Measurements from ENCODE around the gene PTPN14.

The PTPN14 gene

DNA sequence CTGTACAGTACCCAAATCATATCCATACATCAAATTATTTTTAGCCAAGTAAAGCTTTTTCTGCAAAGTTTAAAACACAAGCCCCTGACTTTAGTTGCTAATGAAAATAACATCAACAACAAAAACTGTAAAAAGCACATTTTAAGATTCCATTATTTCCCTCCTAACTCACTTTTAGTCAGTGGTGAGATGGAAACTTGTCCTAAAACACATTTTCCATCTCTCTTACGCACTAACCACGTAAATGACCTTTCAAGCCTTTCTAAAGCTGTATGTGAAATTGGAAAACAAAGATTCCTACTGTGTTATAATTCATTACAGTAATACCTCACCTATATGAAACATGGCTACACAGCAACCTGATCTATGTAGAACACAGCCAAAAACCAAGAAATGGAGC is 77.5 kb downstream of the PTPN14 start:
- no peak for DNase-seq

DNA sequence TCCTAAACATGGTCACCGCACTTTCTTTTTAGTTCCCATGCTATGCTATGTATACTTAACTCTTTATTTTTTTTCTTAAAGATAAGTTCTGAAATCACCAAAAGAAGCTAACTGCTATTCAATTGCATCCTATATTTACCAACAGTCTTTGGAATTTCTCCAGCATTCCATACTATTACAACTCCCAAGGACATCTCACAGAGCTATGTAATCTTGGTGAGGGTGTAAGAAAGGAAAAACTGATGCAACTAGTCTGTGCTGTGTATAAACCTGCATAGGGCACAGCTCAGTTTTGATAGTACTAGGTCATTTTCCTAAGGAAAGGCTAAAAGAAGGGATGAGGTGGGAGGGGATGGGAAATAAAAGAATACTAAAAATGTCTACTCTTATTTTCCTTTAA is 78.0 kb downstream of the PTPN14 start:
- no peak for DNase-seq

DNA sequence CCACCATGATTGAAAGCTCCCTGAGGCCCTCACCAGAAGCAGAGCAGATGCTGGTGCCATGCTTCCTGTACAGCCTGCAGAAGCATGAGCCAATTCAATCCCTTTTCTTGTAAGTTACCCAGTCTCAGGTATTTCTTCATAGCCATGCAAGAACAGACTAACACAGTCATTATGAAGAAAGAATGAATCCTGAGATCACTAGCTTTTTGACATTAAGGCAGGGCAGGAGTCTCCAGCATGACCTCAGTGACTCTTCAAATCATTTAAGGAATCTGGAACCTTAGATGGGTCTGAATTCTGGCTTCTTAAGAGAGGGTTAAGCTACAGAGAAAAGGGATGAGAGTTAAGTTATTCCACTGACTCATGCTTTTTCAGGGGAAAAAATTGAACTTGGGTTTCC is 79.0 kb downstream of the PTPN14 start:
- no peak for DNase-seq

DNA sequence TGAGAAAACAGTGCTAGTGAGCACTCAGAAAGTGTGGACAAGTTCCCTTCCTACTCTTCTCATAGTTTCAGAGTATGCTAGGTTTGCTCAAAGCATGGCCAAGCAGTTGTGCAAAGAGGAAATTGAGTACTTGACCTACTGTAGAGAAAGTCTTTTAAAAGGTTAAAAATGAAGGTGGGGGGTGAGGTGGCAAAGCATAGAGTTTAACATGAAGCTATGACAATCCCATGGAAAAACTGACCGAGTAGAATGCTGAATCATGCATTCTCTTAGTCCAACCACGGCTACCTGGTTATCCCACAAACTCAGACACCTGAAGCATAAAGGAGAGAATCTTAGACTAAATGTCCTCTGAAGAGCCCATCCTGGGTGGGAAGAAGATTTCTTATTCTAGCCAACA is 79.9 kb downstream of the PTPN14 start:
- no peak for DNase-seq

GRCh38 chr1:214470132-214470531 is 81.3 kb downstream of the PTPN14 start:
- no peak for DNase-seq

DNA sequence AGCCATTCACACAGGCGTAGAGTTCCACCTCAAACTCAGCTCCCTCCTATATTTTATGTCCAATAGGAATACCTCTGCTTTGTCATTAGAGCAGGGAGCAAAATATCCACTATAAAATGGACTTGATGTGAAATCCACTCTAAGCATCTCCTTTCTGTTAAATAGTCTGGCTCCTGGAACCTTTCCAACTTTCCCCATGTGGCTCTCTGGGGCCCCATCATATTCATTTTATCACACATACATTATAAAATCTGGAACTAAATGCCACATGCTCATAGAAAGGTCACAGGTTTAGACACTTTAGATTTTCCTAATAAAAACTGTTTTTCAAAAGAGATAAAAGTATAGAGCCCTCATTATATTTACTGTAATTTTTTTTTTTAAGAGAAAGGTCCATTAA is 82.1 kb downstream of the PTPN14 start:
- no peak for DNase-seq

- no peak for DNase-seq
These were observed 84.3 kb downstream of the PTPN14 start for GRCh38 chr1:214467078-214467585.

DNA sequence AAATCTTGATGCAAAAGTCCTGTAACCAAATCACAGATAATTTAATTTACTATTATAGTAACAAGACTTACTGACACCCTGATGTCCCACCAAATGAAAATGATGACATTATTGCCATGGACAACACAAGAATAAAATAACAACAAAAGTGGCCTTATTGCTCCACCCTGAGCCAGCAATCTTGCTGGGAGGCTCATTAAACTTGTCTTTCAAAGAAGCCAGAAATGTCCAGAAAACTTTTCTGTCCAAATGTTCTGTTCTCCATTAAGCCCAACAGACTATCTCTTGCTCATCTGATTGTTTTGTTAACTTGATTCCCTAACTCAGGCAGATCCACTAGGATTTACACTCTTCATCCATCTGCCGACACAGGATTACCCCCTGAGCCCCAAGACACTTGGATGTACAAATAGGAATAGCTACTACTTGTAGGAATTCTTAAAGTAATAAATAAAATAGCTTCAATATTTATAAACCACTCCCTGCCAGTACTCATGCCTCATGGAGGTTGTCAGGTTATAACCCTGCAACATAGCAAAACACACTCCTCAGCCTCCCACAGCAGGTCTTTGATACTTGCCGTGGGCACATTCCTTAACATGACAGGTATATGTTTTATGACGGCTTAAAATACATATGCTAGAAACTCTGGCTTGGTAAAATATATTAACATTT is 84.9 kb downstream of the PTPN14 start:
- DNase-seq, result no peak

DNA sequence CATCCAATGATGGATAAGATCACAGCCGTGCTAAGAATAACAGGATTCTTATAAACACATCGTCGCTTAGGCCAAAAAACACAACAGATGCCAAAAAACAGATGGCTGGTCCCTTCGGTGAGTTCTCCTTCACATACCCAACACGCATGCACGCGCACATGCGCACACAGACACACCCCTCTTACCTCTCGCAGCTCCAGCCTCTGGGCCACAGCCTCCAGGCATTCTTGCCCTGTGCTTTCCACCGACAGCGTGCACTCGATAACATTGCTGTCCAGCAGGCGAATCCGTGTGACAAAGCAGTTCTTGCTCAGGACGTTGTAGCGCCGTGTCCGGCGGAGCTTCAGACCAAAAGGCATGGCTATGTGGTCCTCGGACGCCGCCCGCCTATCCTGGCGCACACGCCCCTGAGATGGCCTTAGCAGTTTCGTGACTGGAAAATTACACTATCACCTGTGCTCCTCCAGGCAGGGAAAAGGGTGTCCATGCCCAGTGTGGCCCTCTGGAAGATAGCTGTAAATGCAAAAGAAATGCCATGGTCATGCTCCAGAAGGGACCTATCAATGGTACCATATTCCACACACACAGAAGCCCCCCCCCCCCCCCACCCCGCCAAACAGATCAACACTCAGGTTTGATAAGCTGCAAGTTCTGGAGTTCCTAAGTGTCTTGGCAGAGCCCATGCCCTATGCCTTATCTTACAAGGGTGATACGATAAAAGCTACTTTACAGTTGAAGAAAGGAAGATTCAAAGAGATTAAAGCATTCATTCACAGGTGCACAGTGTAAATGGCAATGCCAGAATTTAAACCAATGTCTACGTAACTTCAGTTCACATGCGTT is 86.7 kb downstream of the PTPN14 start:
- DNase-seq, result no peak

GRCh38 chr1:214463596-214463995 is 87.8 kb downstream of the PTPN14 start:
- DNase-seq, result no peak

DNA sequence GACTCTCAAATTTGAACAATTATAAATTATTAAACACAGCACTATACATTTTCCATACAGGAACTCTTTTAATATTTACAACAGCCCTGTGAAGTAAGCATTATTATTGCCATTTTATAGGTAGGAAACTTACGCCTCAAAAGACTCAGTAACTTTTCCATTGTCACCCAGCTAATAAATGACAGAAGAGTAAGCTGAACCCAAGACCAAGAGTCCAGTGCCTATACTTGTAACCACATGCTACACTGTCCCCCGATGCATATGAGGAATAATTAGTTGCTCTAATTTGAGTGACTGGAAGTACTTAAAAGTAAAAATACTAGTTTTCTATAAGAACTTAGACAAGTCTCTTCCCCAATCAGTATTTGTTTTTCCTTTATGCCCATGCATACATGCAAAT is 88.5 kb downstream of the PTPN14 start:
- DNase-seq, result no peak

- no peak for DNase-seq
These were observed 90.1 kb downstream of the PTPN14 start for GRCh38 chr1:214461305-214461704.

- DNase-seq, result no peak
These were observed 91.0 kb downstream of the PTPN14 start for GRCh38 chr1:214460304-214460916.

DNA sequence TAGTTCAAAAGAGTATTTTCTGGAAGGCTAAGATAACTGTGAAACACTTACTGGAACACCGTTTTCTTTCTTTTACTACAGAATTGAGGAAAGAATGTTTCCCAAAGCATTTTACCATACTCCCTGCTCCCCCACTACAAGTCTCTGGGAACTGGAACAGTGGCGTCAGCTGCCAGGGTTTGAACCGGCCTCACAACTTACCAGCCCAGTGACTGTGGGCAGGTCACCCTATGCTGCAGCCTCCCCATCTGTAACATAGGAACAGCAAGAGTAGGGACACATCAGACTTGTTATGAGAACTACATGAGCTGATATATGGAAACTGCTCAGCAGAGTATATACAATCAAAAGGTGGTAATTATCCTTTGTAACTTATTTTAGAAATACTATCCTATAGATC is 91.5 kb downstream of the PTPN14 start:
- no peak for DNase-seq

DNA sequence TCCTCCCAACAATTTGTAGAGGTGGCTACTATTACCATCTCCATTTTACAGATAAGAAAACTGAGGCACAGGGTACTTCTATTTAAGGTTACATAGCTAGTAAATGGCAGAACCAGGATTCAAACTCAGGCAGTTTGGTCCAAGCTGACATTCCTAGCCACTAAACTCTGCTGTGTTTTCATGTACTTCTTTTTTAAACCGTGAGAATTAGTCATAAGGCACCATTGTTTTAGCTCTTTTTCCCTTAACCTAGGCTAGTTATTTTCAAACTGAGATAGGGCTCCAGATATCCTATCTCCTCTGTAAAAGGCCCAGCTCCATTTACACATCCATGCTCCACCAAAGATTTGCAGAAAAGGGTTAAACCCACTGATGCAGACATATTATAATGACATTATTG is 92.9 kb downstream of the PTPN14 start:
- no peak for DNase-seq

- no peak for DNase-seq
These were observed 95.2 kb downstream of the PTPN14 start for GRCh38 chr1:214455971-214456867.

GRCh38 chr1:214455479-214455878 is 95.9 kb downstream of the PTPN14 start:
- DNase-seq, result no peak

DNA sequence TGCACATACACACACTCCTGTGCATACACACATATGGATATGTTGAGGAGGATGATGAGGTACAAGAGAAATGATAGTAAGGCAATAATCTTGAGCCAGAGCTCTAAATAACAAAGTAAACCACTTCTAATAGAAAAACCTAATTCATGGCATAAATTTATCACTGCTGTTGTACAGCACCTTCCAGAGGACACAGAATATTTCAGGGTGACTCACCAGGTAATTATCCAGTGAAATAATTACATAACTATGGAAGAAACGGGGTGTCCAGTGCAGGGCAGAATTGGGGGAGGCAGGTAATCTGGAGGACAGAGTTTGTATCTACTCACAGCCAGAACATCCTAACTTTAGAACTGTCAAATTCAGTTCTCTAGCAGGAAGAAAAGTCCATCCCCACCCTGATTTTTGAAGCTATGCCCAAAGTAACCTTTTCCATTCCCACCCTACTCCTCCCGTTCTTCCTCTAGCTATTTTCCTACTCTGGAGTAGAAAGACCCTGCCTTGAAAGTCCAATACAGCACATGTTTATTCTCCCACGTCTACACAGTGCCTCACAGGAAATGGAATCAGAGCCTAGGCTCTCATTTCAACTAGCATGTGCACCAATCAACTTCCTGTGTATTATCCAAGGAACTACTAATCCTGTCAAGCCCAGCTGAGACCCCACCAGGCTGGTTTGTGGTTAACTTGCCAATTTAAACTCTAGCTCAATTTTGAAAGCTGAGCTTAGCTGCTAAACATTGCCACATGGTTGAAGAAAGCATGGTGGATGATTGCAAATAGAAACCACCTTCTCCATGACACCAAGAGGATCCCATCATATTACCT is 96.6 kb downstream of the PTPN14 start:
- DNase-seq, result no peak

DNA sequence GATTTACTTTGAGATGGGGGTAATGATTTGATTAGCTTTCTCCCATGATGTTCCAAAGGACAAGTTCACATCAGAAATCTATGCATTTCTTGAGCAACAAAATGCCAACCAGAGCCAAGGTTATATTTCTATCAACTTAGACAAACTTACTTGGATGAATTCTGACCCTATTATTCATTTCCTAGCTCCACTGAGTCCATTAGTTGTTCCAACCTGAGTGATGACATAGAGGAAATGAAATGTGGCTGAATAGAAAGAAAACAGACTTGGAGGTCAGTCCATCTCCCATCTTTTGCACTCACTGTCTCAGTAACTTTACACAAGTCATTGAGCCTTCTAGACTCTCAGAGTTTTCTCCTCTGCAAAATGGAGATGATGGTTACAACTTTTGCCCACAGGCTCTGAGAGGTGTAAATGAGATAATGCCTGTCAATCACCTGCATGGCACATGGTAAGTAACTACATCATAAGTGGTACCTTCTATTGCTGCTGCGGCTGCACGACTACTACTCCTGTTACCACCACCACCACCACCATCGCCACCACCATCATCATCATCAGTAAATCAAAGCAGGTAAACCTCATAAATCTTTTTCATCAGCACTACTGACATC is 98.2 kb downstream of the PTPN14 start:
- no peak for DNase-seq

GRCh38 chr1:214452152-214452784 is 99.1 kb downstream of the PTPN14 start:
- DNase-seq, result no peak

DNA sequence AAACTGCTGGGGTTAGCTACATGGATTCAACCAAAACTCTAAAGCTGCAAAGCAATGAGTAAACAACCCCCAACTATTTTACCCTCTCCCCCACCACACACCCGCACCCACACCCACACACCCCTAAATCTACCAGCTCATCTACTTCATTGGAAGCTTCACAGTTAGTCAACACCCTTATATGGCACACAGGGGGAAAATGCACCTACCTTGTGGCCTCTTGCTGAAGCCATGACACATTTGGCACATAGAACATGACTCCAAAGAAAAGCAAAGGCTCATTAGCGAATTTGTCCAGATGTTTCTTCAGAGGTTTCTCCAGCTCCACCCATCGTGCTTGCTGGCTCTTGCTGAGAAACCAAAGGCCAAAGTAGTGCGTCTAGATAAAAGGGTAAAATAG is 99.8 kb downstream of the PTPN14 start:
- DNase-seq, result no peak

Data from CD4-positive, alpha-beta T cell treated with Interleukin-4 for 1 hour (primary cell).